HL-60 (cell line): ENCODE results near the gene USP24.

Experiments used
- DNase-seq, 2 experiments: peaks; one replicate each; pipeline ENCODE4 v3.0.0-alpha.2; 2010 to 2020; ENCODE audit warnings: low read depth in 1 of 2, low spot score in 1 of 2
- H3K27ac ChIP-seq: fragments of 250-450 bp; sonication (Bioruptor Pico); replicated peaks from 2 replicates; pipeline ENCODE4 v1.5.1; 2020; ENCODE audit warnings: mild to moderate bottlenecking, moderate library complexity
- H3K27me3 ChIP-seq: fragments of 250-450 bp; sonication (Bioruptor Pico); 2 replicates; pipeline ENCODE4 v1.5.1; 2021; ENCODE audit warnings: mild to moderate bottlenecking, moderate library complexity; ENCODE audit not compliant: insufficient read depth, poor library complexity, severe bottlenecking
- H3K4me3 ChIP-seq: replicated peaks from 2 replicates; pipeline ENCODE4 v1.5.1; 2011; ENCODE audit warnings: mild to moderate bottlenecking, control low read depth, low read length; ENCODE audit not compliant: insufficient read depth
- CTCF ChIP-seq: IDR thresholded peaks from one replicate; pipeline ENCODE4 v1.5.1; 2011; ENCODE audit warnings: low read length, control low read depth, inconsistent platforms; ENCODE audit not compliant: insufficient read depth
- GABPA ChIP-seq: IDR thresholded peaks from 2 replicates; pipeline ENCODE4 v1.6.1; 2012; ENCODE audit warnings: low read depth
- POLR2AphosphoS5 ChIP-seq: IDR thresholded peaks from 2 replicates; pipeline ENCODE4 v1.6.1; 2012; ENCODE audit warnings: low read depth
- SPI1 ChIP-seq: IDR thresholded peaks from 2 replicates; pipeline ENCODE4 v1.6.1; 2012; ENCODE audit warnings: low read depth, mild to moderate bottlenecking, borderline replicate concordance
- TF ChIP-seq, protein P1 (sequence below): IDR thresholded peaks from 2 replicates; pipeline ENCODE4 v1.6.1; 2012; ENCODE audit warnings: low read depth; ENCODE audit not compliant: insufficient replicate concordance

Gene USP24

DNA sequence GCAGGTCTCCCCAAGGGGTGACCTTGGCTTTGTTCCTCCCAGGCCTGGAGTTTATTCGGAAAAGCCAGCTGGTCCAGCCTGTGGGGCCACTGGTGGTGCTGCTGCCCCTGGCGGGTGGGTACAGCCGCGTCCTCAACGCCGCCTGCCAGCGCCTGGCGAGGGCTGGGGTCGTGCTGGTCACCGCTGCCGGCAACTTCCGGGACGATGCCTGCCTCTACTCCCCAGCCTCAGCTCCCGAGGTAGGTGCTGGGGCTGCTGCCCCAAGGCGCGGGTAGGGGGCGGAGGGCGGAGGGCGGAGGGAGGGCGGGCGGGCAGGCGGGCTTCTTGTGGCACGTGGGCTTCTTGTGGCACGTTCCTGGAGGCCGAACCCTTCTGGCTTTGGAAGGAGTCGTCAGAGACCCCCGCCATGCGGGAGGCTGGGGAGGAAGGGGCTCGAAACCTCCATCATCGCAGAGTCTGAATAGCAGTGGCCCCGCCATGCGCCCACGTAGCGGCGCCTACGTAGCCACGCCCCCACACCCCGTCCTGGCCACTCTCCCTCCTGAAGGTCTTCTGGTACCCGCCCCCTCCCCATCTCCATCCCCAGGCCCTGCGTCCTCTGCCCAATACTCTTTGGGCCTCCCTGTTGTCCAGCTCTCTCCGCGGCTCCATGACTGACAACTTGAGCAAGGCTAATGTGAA lies 159.1 kb downstream of the USP24 start:
- H3K27ac ChIP-seq = no peak overlapping the region
- DNase-seq = no peak
- H3K27me3 ChIP-seq = no peaks in the 10 kb centered on the region
- H3K4me3 ChIP-seq = no peak overlapping the region
- TF ChIP-seq SPI1 = no peak
- TF ChIP-seq, protein P1, sequence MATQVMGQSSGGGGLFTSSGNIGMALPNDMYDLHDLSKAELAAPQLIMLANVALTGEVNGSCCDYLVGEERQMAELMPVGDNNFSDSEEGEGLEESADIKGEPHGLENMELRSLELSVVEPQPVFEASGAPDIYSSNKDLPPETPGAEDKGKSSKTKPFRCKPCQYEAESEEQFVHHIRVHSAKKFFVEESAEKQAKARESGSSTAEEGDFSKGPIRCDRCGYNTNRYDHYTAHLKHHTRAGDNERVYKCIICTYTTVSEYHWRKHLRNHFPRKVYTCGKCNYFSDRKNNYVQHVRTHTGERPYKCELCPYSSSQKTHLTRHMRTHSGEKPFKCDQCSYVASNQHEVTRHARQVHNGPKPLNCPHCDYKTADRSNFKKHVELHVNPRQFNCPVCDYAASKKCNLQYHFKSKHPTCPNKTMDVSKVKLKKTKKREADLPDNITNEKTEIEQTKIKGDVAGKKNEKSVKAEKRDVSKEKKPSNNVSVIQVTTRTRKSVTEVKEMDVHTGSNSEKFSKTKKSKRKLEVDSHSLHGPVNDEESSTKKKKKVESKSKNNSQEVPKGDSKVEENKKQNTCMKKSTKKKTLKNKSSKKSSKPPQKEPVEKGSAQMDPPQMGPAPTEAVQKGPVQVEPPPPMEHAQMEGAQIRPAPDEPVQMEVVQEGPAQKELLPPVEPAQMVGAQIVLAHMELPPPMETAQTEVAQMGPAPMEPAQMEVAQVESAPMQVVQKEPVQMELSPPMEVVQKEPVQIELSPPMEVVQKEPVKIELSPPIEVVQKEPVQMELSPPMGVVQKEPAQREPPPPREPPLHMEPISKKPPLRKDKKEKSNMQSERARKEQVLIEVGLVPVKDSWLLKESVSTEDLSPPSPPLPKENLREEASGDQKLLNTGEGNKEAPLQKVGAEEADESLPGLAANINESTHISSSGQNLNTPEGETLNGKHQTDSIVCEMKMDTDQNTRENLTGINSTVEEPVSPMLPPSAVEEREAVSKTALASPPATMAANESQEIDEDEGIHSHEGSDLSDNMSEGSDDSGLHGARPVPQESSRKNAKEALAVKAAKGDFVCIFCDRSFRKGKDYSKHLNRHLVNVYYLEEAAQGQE = no peak
- TF ChIP-seq POLR2AphosphoS5 = no peak
- no peak for TF ChIP-seq GABPA
- TF ChIP-seq CTCF = no peak

DNA sequence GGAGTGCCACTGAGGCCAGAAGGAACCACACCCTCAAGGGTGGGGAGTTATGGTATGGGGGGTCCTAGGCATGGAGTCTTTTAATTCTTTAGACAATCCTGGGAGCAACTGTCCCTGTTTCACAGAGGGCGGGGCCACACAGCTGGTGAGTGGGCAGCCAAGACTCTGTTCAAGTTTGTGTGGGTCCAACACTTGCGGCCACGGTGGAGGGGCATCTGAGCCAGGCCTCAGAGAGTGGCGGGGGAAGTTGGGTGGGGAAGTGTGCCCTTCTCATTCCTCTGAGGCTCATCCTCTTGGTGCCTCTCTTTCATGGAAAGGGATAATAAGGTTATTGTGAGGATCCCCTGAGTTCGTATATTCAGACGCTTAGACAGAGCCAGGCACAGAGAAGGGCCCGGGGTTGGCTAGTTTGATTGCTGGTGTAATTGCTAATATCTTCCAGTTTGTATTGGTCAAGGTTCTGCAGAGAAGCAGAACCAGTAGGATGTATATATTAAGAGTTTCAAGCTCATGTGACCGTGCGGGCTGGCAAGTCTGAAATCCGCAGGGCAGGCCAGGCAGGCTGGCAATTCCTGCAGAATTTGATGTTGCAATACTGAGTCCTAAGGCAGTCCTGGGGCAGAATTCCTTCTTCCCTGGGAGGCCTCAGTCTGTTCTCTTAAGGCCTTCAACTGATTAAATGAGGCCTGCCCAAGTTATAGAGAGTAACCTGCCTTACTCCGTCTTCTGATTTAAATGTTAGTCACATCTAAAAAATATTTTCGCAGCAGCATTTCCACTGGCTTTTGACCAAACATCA lies 159.9 kb downstream of the USP24 start:
- H3K4me3 ChIP-seq = no peak overlapping the region

DNA sequence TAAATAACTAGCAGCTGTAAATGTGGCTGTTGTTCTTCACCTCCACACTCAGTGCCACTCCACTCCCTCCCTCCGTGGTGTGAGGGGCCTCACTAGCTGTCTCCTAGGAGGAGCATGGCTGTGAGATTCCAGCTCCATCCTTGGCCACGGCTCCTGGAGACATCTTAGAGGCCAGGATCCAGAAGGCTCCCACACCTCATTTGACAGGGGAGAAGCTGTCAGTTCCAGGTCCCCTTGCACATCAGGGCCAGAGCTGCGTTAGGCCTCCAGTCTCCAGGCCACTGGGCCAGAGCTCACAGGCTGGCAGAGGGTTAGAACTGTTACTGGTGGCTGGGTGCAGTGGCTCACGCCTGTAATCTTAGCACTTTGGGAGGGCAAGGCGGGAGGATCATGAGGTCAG lies 160.8 kb downstream of the USP24 start:
- Histone ChIP-seq H3K4me3 (no peak overlapping the region), H3K27ac (no peak overlapping the region), H3K27me3 (no peaks in the 10 kb centered on the region)
- TF ChIP-seq, protein P1 = no peak
- no peak for TF ChIP-seq CTCF
- no peak for TF ChIP-seq SPI1
- no peak for TF ChIP-seq GABPA
- no peak for TF ChIP-seq POLR2AphosphoS5
- no peak for DNase-seq

More for the DNA sequence above, 159.9 kb downstream of the USP24 start:
- Histone ChIP-seq H3K27ac (no peak overlapping the region), H3K27me3 (no peaks in the 10 kb centered on the region)
- no peak for TF ChIP-seq POLR2AphosphoS5
- TF ChIP-seq, protein P1 = no peak
- DNase-seq = no peak
